ENCODE results near the gene SHH. TPM values are rescaled to one million over a fixed set of nuclear protein-coding genes. Genes with fewer than 3 reads are reported as not detected.

The SHH gene
- total RNA-seq, 1 experiment from 2014 or later = 4.7 TPM

DNA sequence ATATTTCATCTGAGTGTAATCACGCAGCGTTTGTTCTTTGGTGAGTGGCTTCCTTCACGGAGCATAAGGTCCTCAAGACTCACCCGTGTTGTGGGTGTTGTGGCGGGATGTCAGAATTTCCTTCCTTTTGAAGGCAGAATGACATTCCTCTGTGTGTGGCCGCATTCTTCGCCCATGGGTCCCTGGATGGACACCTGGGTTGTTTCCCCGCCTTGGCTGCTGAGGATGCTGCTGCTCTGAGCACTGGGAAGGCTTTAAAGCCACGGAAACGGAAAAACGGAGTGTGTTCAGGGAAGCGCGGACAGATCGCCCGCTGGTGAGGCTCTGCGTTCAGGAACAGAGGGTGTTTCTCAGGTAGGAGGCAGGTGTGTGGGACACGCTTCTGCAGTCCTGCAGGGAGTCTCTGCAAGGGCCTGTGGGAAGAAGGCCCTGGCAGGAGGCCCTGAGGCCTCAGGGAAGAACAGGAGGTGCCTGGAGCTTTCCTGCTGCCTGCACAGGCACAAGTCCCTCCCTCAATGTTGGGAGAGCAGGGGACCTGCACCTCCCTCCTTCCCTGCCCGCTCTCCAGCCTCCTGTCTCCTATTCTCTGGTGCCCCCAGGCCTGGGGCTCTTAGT is 35.7 kb upstream of the SHH start:
- CTCF ChIA-PET = no interaction called here
- POLR2A ChIA-PET = no interaction called here
- intact Hi-C loops (cut with micrococcal nuclease; ENCODE audit: unreplicated experiment) = no loop called here
- H3K27ac Mint-ChIP-seq (ENCODE audit: unreplicated experiment) = no peak overlapping the region
- H3K4me3 Mint-ChIP-seq (ENCODE audit: unreplicated experiment) = no peak overlapping the region
- no peak for DNase-seq
- TF ChIP-seq, protein P1, sequence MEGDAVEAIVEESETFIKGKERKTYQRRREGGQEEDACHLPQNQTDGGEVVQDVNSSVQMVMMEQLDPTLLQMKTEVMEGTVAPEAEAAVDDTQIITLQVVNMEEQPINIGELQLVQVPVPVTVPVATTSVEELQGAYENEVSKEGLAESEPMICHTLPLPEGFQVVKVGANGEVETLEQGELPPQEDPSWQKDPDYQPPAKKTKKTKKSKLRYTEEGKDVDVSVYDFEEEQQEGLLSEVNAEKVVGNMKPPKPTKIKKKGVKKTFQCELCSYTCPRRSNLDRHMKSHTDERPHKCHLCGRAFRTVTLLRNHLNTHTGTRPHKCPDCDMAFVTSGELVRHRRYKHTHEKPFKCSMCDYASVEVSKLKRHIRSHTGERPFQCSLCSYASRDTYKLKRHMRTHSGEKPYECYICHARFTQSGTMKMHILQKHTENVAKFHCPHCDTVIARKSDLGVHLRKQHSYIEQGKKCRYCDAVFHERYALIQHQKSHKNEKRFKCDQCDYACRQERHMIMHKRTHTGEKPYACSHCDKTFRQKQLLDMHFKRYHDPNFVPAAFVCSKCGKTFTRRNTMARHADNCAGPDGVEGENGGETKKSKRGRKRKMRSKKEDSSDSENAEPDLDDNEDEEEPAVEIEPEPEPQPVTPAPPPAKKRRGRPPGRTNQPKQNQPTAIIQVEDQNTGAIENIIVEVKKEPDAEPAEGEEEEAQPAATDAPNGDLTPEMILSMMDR (IDR thresholded peaks at IDR 0.05; ENCODE audit: insufficient read depth in 1 of 2, low read depth in 1 of 2, low read length in 1 of 2, severe bottlenecking in 1 of 2, unreplicated experiment in 1 of 2) = no peak
- no peaks in the 10 kb centered on the region for H3K36me3 Mint-ChIP-seq (ENCODE audit: insufficient read depth, unreplicated experiment)
- H3K27me3 Mint-ChIP-seq (ENCODE audit: insufficient read depth, unreplicated experiment) = peaks cover 2% of the 10 kb centered on the region
- no peak overlapping the region for H3K4me3 ChIP-seq (ENCODE audit: low read depth, low read length)
- no peaks in the 10 kb centered on the region for H3K36me3 ChIP-seq (ENCODE audit: control insufficient read depth, insufficient read depth, low read length)
- H3K9me3 Mint-ChIP-seq (ENCODE audit: unreplicated experiment) = no peaks in the 10 kb centered on the region
- H3K4me1 ChIP-seq = peaks cover 12% of the 10 kb centered on the region
- BruUV-seq (replicated peaks) = no TSS peak
- no peaks in the 10 kb centered on the region for H3K27me3 ChIP-seq (replicated peaks; ENCODE audit: control insufficient read depth, insufficient read depth, low read length)
- H3K4me1 Mint-ChIP-seq (ENCODE audit: low read depth, unreplicated experiment) = no peaks in the 10 kb centered on the region
- H3K9me3 ChIP-seq = no peaks in the 10 kb centered on the region

DNA sequence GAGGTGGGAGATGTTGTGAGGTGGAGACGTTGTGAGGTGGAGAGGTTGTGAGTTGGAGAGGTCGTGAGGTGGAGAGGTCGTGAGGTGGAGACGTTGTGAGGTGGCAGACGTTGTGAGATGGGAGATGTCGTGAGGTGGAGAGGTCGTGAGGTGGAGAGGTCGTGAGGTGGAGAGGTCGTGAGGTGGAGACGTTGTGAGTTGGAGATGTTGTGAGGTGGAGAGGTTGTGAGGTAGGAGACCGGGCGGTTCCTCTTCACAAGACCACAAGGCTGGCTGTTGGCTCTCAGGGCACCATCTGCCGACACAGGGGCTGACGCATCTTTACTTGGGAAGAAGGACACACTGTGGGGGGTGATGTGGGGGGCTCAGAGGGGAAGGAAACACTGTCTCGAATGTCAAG is 34.7 kb upstream of the SHH start:
- no TSS peak for BruUV-seq (replicated peaks)
- no peaks in the 10 kb centered on the region for H3K36me3 ChIP-seq (ENCODE audit: control insufficient read depth, insufficient read depth, low read length)
- H3K27me3 ChIP-seq (replicated peaks; ENCODE audit: control insufficient read depth, insufficient read depth, low read length) = no peaks in the 10 kb centered on the region
- POLR2A ChIA-PET = no interaction called here
- TF ChIP-seq, protein P1 (IDR thresholded peaks at IDR 0.05; ENCODE audit: insufficient read depth in 1 of 2, low read depth in 1 of 2, low read length in 1 of 2, severe bottlenecking in 1 of 2, unreplicated experiment in 1 of 2) = no peak
- no peak overlapping the region for H3K4me3 Mint-ChIP-seq (ENCODE audit: unreplicated experiment)
- intact Hi-C loops (cut with micrococcal nuclease; ENCODE audit: unreplicated experiment) = no loop called here
- H3K4me3 ChIP-seq (ENCODE audit: low read depth, low read length) = no peak overlapping the region
- peaks cover 2% of the 10 kb centered on the region for H3K27me3 Mint-ChIP-seq (ENCODE audit: insufficient read depth, unreplicated experiment)
- H3K36me3 Mint-ChIP-seq (ENCODE audit: insufficient read depth, unreplicated experiment) = no peaks in the 10 kb centered on the region
- CTCF ChIA-PET = no interaction called here
- no peak for DNase-seq
- H3K4me1 ChIP-seq = peaks cover 12% of the 10 kb centered on the region
- H3K4me1 Mint-ChIP-seq (ENCODE audit: low read depth, unreplicated experiment) = no peaks in the 10 kb centered on the region
- H3K27ac Mint-ChIP-seq (ENCODE audit: unreplicated experiment) = no peak overlapping the region
- no peaks in the 10 kb centered on the region for H3K9me3 ChIP-seq
- H3K9me3 Mint-ChIP-seq (ENCODE audit: unreplicated experiment) = no peaks in the 10 kb centered on the region

DNA sequence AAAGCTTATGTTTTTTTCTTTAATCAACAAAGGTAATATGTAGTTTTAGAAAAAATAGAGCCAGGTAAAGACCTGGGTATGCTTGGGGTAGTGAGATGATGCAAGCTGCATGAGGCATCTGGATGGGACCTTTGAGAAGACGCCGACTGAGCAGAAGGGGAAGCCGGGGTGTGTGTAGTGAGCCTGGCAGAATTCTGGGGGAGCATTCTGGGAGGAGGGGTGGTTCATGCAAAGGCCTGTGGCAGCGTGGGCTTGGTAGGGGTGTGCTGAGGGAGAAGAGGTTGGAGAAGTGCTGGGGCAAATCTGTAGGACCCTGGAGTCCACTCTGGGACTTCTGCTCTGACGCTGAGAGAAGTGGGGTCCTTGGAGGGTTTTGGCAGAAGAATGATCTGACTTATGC is 33.9 kb upstream of the SHH start:
- Histone ChIP-seq H3K36me3 (ENCODE audit: control insufficient read depth, insufficient read depth, low read length) (no peaks in the 10 kb centered on the region), H3K9me3 (no peaks in the 10 kb centered on the region), H3K4me1 (peaks cover 12% of the 10 kb centered on the region), H3K27me3 (replicated peaks; ENCODE audit: control insufficient read depth, insufficient read depth, low read length) (no peaks in the 10 kb centered on the region), H3K4me3 (ENCODE audit: low read depth, low read length) (no peak overlapping the region)
- ChIA-PET POLR2A (no interaction called here), CTCF (no interaction called here)
- no TSS peak for BruUV-seq (replicated peaks)
- Mint-ChIP-seq H3K27me3 (ENCODE audit: insufficient read depth, unreplicated experiment) (peaks cover 2% of the 10 kb centered on the region), H3K4me1 (ENCODE audit: low read depth, unreplicated experiment) (no peaks in the 10 kb centered on the region), H3K27ac (ENCODE audit: unreplicated experiment) (no peak overlapping the region), H3K9me3 (ENCODE audit: unreplicated experiment) (no peaks in the 10 kb centered on the region), H3K36me3 (ENCODE audit: insufficient read depth, unreplicated experiment) (no peaks in the 10 kb centered on the region), H3K4me3 (ENCODE audit: unreplicated experiment) (no peak overlapping the region)
- TF ChIP-seq, protein P1 (IDR thresholded peaks at IDR 0.05; ENCODE audit: insufficient read depth in 1 of 2, low read depth in 1 of 2, low read length in 1 of 2, severe bottlenecking in 1 of 2, unreplicated experiment in 1 of 2) = no peak
- intact Hi-C loops (cut with micrococcal nuclease; ENCODE audit: unreplicated experiment) = no loop called here
- no peak for DNase-seq
